ENCODE data around the gene CNOT2. TPM values are rescaled to one million over a fixed set of nuclear protein-coding genes. Genes with fewer than 3 reads are reported as not detected.

Gene CNOT2
- total and polyA plus RNA-seq, 2 experiments from 2014 or later = 67.3 to 158 TPM

- Histone ChIP-seq H3K4me2 (no peak overlapping the region), H3K27me3 (no peaks in the 10 kb centered on the region), H2AFZ (no peak overlapping the region), H3K79me2 (no peaks in the 10 kb centered on the region), H3K4me1 (ENCODE audit: insufficient read depth) (no peaks in the 10 kb centered on the region), H3K4me3 (no peak overlapping the region), H4K20me1 (ENCODE audit: insufficient read depth, poor library complexity, severe bottlenecking) (no peaks in the 10 kb centered on the region), H3K9me2 (replicated peaks; ENCODE audit: insufficient read depth) (no peaks in the 10 kb centered on the region), H3K27ac (no peak overlapping the region), H3K36me3 (replicated peaks; ENCODE audit: insufficient read depth, low read depth) (no peaks in the 10 kb centered on the region), H3K9me3 (ENCODE audit: low read depth) (no peaks in the 10 kb centered on the region)
- DNase-seq (ENCODE audit: low spot score) = no peak
- TF ChIP-seq EZH2phosphoT487 (IDR thresholded peaks at IDR 0.05; ENCODE audit: low read depth, severe bottlenecking, unreplicated experiment) (no peak), CTCF (IDR thresholded peaks at IDR 0.05; ENCODE audit: poor library complexity) (no peak), EZH2 (IDR thresholded peaks at IDR 0.05; ENCODE audit: borderline replicate concordance) (no peak)
Measured at GRCh38 chr12:70221626-70222025, 21.6 kb upstream of the CNOT2 start.

- Histone ChIP-seq H3K4me1 (ENCODE audit: insufficient read depth) (no peaks in the 10 kb centered on the region), H3K36me3 (replicated peaks; ENCODE audit: insufficient read depth, low read depth) (no peaks in the 10 kb centered on the region), H3K27ac (no peak overlapping the region), H3K4me3 (no peak overlapping the region), H3K9me2 (replicated peaks; ENCODE audit: insufficient read depth) (no peaks in the 10 kb centered on the region), H3K4me2 (no peak overlapping the region), H3K79me2 (no peaks in the 10 kb centered on the region), H3K27me3 (no peaks in the 10 kb centered on the region), H3K9me3 (ENCODE audit: low read depth) (no peaks in the 10 kb centered on the region), H4K20me1 (ENCODE audit: insufficient read depth, poor library complexity, severe bottlenecking) (no peaks in the 10 kb centered on the region), H2AFZ (no peak overlapping the region)
- 97% methylated on average over 2 of the region's 2 CpGs for WGBS (ENCODE audit: low lambda C conversion rate, missing lambda C conversion rate)
- no peak for DNase-seq (ENCODE audit: low spot score)
- TF ChIP-seq CTCF (IDR thresholded peaks at IDR 0.05; ENCODE audit: poor library complexity) (no peak), EZH2phosphoT487 (IDR thresholded peaks at IDR 0.05; ENCODE audit: low read depth, severe bottlenecking, unreplicated experiment) (no peak), EZH2 (IDR thresholded peaks at IDR 0.05; ENCODE audit: borderline replicate concordance) (no peak)
Measured at GRCh38 chr12:70227911-70228310, 15.3 kb upstream of the CNOT2 start.

- Histone ChIP-seq H3K4me1 (ENCODE audit: insufficient read depth) (no peaks in the 10 kb centered on the region), H3K36me3 (replicated peaks; ENCODE audit: insufficient read depth, low read depth) (no peaks in the 10 kb centered on the region), H3K27ac (no peak overlapping the region), H3K79me2 (no peaks in the 10 kb centered on the region), H2AFZ (no peak overlapping the region), H3K27me3 (no peaks in the 10 kb centered on the region), H4K20me1 (ENCODE audit: insufficient read depth, poor library complexity, severe bottlenecking) (no peaks in the 10 kb centered on the region), H3K9me2 (replicated peaks; ENCODE audit: insufficient read depth) (no peaks in the 10 kb centered on the region), H3K4me2 (no peak overlapping the region), H3K4me3 (no peak overlapping the region), H3K9me3 (ENCODE audit: low read depth) (no peaks in the 10 kb centered on the region)
- TF ChIP-seq EZH2 (IDR thresholded peaks at IDR 0.05; ENCODE audit: borderline replicate concordance) (no peak), EZH2phosphoT487 (IDR thresholded peaks at IDR 0.05; ENCODE audit: low read depth, severe bottlenecking, unreplicated experiment) (no peak), CTCF (IDR thresholded peaks at IDR 0.05; ENCODE audit: poor library complexity) (no peak)
- 68% methylated on average over 2 of the region's 2 CpGs for WGBS (ENCODE audit: low lambda C conversion rate, missing lambda C conversion rate)
- DNase-seq (ENCODE audit: low spot score) = no peak
Measured at GRCh38 chr12:70230934-70231606, 12.2 kb upstream of the CNOT2 start.
